HuH-7 (cell line): Measurements from ENCODE around the gene GLYATL1.

Experiments used
- DNase-seq: peaks from one replicate; pipeline ENCODE4 v3.0.0; 2011; ENCODE audit warnings: low spot score

Gene GLYATL1

GRCh38 chr11:58939277-58939676 is at the start of gene GLYATL1:
GLYATL1 (plus strand) TSS chr11:58939488; CDS start chr11:58947088, 7,600 bp downstream.
- DNase-seq, result no peak

- no peak for DNase-seq
Measured at GRCh38 chr11:58893899-58894298, 45.4 kb upstream of the GLYATL1 start.

GRCh38 chr11:58898106-58898505 is 41.2 kb upstream of the GLYATL1 start:
- DNase-seq, result no peak

- peak; percentile 66 for DNase-seq
Measured at GRCh38 chr11:58900479-58901420, 38.5 kb upstream of the GLYATL1 start.

GRCh38 chr11:58902881-58903280 is 36.4 kb upstream of the GLYATL1 start:
- DNase-seq, result no peak

- DNase-seq, result no peak
Measured at GRCh38 chr11:58905011-58905720, 34.1 kb upstream of the GLYATL1 start.

- DNase-seq, result no peak
Measured at GRCh38 chr11:58905721-58906547, 33.4 kb upstream of the GLYATL1 start.

GRCh38 chr11:58907780-58908179 is 31.5 kb upstream of the GLYATL1 start:
- DNase-seq, result no peak

- DNase-seq, result no peak
Measured at GRCh38 chr11:58912124-58912523, 27.2 kb upstream of the GLYATL1 start.

GRCh38 chr11:58913685-58914084 is 25.6 kb upstream of the GLYATL1 start:
- no peak for DNase-seq

- DNase-seq, result no peak
Measured at GRCh38 chr11:58914821-58915543, 24.3 kb upstream of the GLYATL1 start.

GRCh38 chr11:58916637-58917036 is 22.7 kb upstream of the GLYATL1 start:
- no peak for DNase-seq

GRCh38 chr11:58917159-58917783 is 22.0 kb upstream of the GLYATL1 start:
- no peak for DNase-seq

GRCh38 chr11:58919561-58919960 is 19.7 kb upstream of the GLYATL1 start:
- DNase-seq, result no peak

- no peak for DNase-seq
Measured at GRCh38 chr11:58919980-58920379, 19.3 kb upstream of the GLYATL1 start.

GRCh38 chr11:58921778-58922390 is 17.4 kb upstream of the GLYATL1 start:
- no peak for DNase-seq

- DNase-seq, result no peak
Measured at GRCh38 chr11:58922479-58922878, 16.8 kb upstream of the GLYATL1 start.

- DNase-seq, result no peak
Measured at GRCh38 chr11:58923300-58923788, 15.9 kb upstream of the GLYATL1 start.

- DNase-seq, result no peak
Measured at GRCh38 chr11:58924230-58924629, 15.1 kb upstream of the GLYATL1 start.

- DNase-seq, result peak; percentile 12
Measured at GRCh38 chr11:58926251-58926650, 13.0 kb upstream of the GLYATL1 start.
